AG04450 (cell line): ENCODE measurements around the gene VBP1. TPM values are rescaled to one million over a fixed set of nuclear protein-coding genes. Genes with fewer than 3 reads are reported as not detected.

ENCODE experiments used
- CTCF ChIA-PET: fragments of 300-600, 350-600 bp; formaldehyde crosslinking; extraction: SDS; loops from one replicate; lab custom pipeline; 2022; ENCODE audit warnings: antibody characterized with exemption, inconsistent platforms; lab: Charles Lee
- POLR2A ChIA-PET: fragments of 350-600 bp; formaldehyde crosslinking; extraction: SDS; loops from one replicate; lab custom pipeline; 2021; ENCODE audit warnings: antibody characterized with exemption, inconsistent platforms; lab: Yijun Ruan, JAX
- DNase-seq: peaks from one replicate; pipeline ENCODE4 v3.0.0-alpha.2; 2011; ENCODE audit warnings: low read depth, low spot score
- H3K27ac ChIP-seq: one replicate; pipeline ENCODE4 v1.5.1; 2012; ENCODE audit warnings: low read depth, low read length, control low read depth
- H3K27me3 ChIP-seq: one replicate; pipeline ENCODE4 v1.6.0; 2012; ENCODE audit warnings: low read length; ENCODE audit not compliant: control insufficient read depth, insufficient read depth
- H3K4me3 ChIP-seq: 2 replicates; pipeline ENCODE4 v1.5.1; 2011; ENCODE audit warnings: mild to moderate bottlenecking, low read depth, low read length, control low read depth
- H3K9me3 ChIP-seq: 2 replicates; pipeline ENCODE4 v1.5.1; 2012; ENCODE audit warnings: low read length; ENCODE audit not compliant: control insufficient read depth, insufficient read depth
- CTCF ChIP-seq: IDR thresholded peaks from 2 replicates; pipeline ENCODE4 v1.5.1; 2011; ENCODE audit warnings: low read depth, low read length, control low read depth, inconsistent platforms
- polyA plus RNA-seq: library from polyadenylated mRNA; depleted of rRNA; stranded (reverse); fragments of >200 nt; gene quantifications from 2 replicates; pipeline ENCODE4 v1.2.3, GENCODE V29; 2011; rRNA removed

The VBP1 gene
- polyA plus RNA-seq, 1 experiment, result 61.4 TPM

- no peak for TF ChIP-seq CTCF
- ChIA-PET CTCF (no interaction called here), POLR2A (no interaction called here)
- no peaks in the 10 kb centered on the region for H3K9me3 ChIP-seq
- H3K4me3 ChIP-seq, result no peak overlapping the region
- DNase-seq, result no peak
- H3K27me3 ChIP-seq, result no peaks in the 10 kb centered on the region
- no peak overlapping the region for H3K27ac ChIP-seq
These were observed 54.7 kb downstream of the VBP1 start for GRCh38 chrX:155270969-155271368.

- Histone ChIP-seq H3K4me3 (no peak overlapping the region), H3K27ac (no peak overlapping the region), H3K9me3 (no peaks in the 10 kb centered on the region), H3K27me3 (no peaks in the 10 kb centered on the region)
- TF ChIP-seq CTCF, result no peak
- no peak for DNase-seq
- ChIA-PET CTCF (no interaction called here), POLR2A (no interaction called here)
These were observed 63.6 kb downstream of the VBP1 start for GRCh38 chrX:155279873-155280272.

Other genes with a start within 250 kb of the VBP1 start
- 1.4 and 1.8 TPM in 2 replicates for gene F8, start 193.7 kb upstream of the VBP1 start, polyA plus RNA-seq
- 83.9 and 93.0 TPM in 2 replicates for gene FUNDC2, start 189.6 kb upstream of the VBP1 start, polyA plus RNA-seq
- 9.9 and 10.1 TPM in 2 replicates for gene CMC4, start 145.3 kb upstream of the VBP1 start, polyA plus RNA-seq
- gene MTCP1, start 145.3 kb upstream of the VBP1 start, polyA plus RNA-seq, result 10.5 and 17.4 TPM in 2 replicates
- 18.7 and 23.0 TPM in 2 replicates for gene BRCC3, start 145.0 kb upstream of the VBP1 start, polyA plus RNA-seq
- 0.94 and 1.0 TPM in 2 replicates for gene RAB39B, start 48.0 kb downstream of the VBP1 start, polyA plus RNA-seq
- gene CLIC2, start 118.2 kb downstream of the VBP1 start, polyA plus RNA-seq, result 0.55 and 1.2 TPM in 2 replicates
- not detected in 2 replicates for gene F8A2, start 165.6 kb downstream of the VBP1 start, polyA plus RNA-seq
- gene F8A3, start 242.2 kb downstream of the VBP1 start, polyA plus RNA-seq, result 3.9 and 6.5 TPM in 2 replicates